NOMO-1 (cell line): Measurements from ENCODE around the gene BICC1.

ENCODE experiments used
- DNase-seq, 2 experiments: peaks; one replicate each; lab custom pipeline; 2025; ENCODE audit not compliant: unreplicated experiment in 2 of 2; lab: John Stamatoyannopoulos, UW

Gene BICC1

GRCh38 chr10:58773944-58774343, 261.3 kb downstream of the BICC1 start:
- DNase-seq, result no peak

GRCh38 chr10:58775960-58776567, 263.4 kb downstream of the BICC1 start:
- DNase-seq, result no peak

- no peak for DNase-seq
These were observed 264.1 kb downstream of the BICC1 start for GRCh38 chr10:58776568-58777318.

GRCh38 chr10:58778966-58779365, 266.3 kb downstream of the BICC1 start:
- DNase-seq, result no peak

GRCh38 chr10:58779594-58779993, 266.9 kb downstream of the BICC1 start:
- DNase-seq, result no peak

GRCh38 chr10:58780476-58780875, 267.8 kb downstream of the BICC1 start:
- DNase-seq, result no peak

GRCh38 chr10:58781873-58782488, 269.3 kb downstream of the BICC1 start:
- peak; percentile 2 to 35 for DNase-seq

- DNase-seq, result no peak
These were observed 270.5 kb downstream of the BICC1 start for GRCh38 chr10:58782876-58783851.

GRCh38 chr10:58784361-58784760, 271.7 kb downstream of the BICC1 start:
- no peak for DNase-seq

GRCh38 chr10:58785354-58785753, 272.7 kb downstream of the BICC1 start:
- no peak for DNase-seq

GRCh38 chr10:58791137-58791536, 278.5 kb downstream of the BICC1 start:
- DNase-seq, result no peak

GRCh38 chr10:58795560-58795959, 282.9 kb downstream of the BICC1 start:
- no peak for DNase-seq

GRCh38 chr10:58796242-58796641, 283.6 kb downstream of the BICC1 start:
- DNase-seq, result no peak

GRCh38 chr10:58796824-58797223, 284.2 kb downstream of the BICC1 start:
- DNase-seq, result no peak

- no peak for DNase-seq
These were observed 284.7 kb downstream of the BICC1 start for GRCh38 chr10:58797356-58797755.

- DNase-seq, result no peak
These were observed 289.4 kb downstream of the BICC1 start for GRCh38 chr10:58802047-58802446.

- DNase-seq, result no peak
These were observed 293.7 kb downstream of the BICC1 start for GRCh38 chr10:58806323-58806722.

- no peak for DNase-seq
These were observed 294.4 kb downstream of the BICC1 start for GRCh38 chr10:58806970-58807628.

- DNase-seq, result no peak
These were observed 295.0 kb downstream of the BICC1 start for GRCh38 chr10:58807629-58808022.

- DNase-seq, result no peak
These were observed 298.1 kb downstream of the BICC1 start for GRCh38 chr10:58810751-58811150.
